ENCODE measurements around the gene TLE7.

Gene TLE7

GRCh38 chr16:71442051-71442440 lies at the start of gene TLE7:
Gene TLE7, minus strand, starts transcription at chr16:71442054. Its CDS starts 8,730 bp downstream, at chr16:71433324.
- DNase-seq (ENCODE audit: low read depth in 3 of 3), result no peak

GRCh38 chr16:71491054-71491453 lies 49.2 kb upstream of the TLE7 start:
- no peak for DNase-seq (ENCODE audit: low read depth in 3 of 3)

- DNase-seq (ENCODE audit: low read depth in 3 of 3), result no peak
These were observed 48.5 kb upstream of the TLE7 start for GRCh38 chr16:71490361-71490760.

GRCh38 chr16:71489122-71489521 lies 47.3 kb upstream of the TLE7 start, which contains the start of gene ZNF19:
Gene ZNF19, minus strand, starts transcription at chr16:71489324. Its CDS starts 7,210 bp downstream, at chr16:71482114.
- DNase-seq (ENCODE audit: low read depth in 3 of 3), result no peak

- peak; percentile 25 to 67 (median 60) for DNase-seq (ENCODE audit: low read depth in 3 of 3)
These were observed 42.4 kb upstream of the TLE7 start for GRCh38 chr16:71484006-71484893.

GRCh38 chr16:71482569-71482968 lies 40.7 kb upstream of the TLE7 start:
- DNase-seq (ENCODE audit: low read depth in 3 of 3), result no peak

GRCh38 chr16:71480956-71481355 lies 39.1 kb upstream of the TLE7 start:
- no peak for DNase-seq (ENCODE audit: low read depth in 3 of 3)

- DNase-seq (ENCODE audit: low read depth in 3 of 3), result no peak
These were observed 37.6 kb upstream of the TLE7 start for GRCh38 chr16:71479420-71479819.

- DNase-seq (ENCODE audit: low read depth in 3 of 3), result no peak
These were observed 34.7 kb upstream of the TLE7 start for GRCh38 chr16:71476457-71477124.

- no peak for DNase-seq (ENCODE audit: low read depth in 3 of 3)
These were observed 33.0 kb upstream of the TLE7 start for GRCh38 chr16:71474864-71475263.

GRCh38 chr16:71473891-71474290 lies 32.0 kb upstream of the TLE7 start:
- no peak for DNase-seq (ENCODE audit: low read depth in 3 of 3)

GRCh38 chr16:71472931-71473330 lies 31.1 kb upstream of the TLE7 start:
- no peak for DNase-seq (ENCODE audit: low read depth in 3 of 3)

- no peak for DNase-seq (ENCODE audit: low read depth in 3 of 3)
These were observed 30.2 kb upstream of the TLE7 start for GRCh38 chr16:71472051-71472450.

GRCh38 chr16:71467810-71468209 lies 26.0 kb upstream of the TLE7 start:
- peak in 1 of 3 experiments; percentile 14 for DNase-seq (ENCODE audit: low read depth in 3 of 3)

GRCh38 chr16:71464231-71464630 lies 22.4 kb upstream of the TLE7 start:
- DNase-seq (ENCODE audit: low read depth in 3 of 3), result no peak

- DNase-seq (ENCODE audit: low read depth in 3 of 3), result peak; percentile 57 to 67 (median 59)
These were observed 20.1 kb upstream of the TLE7 start, which contains the start of gene ZNF23 for GRCh38 chr16:71461686-71462648. Gene ZNF23, minus strand, starts transcription at chr16:71462247. Its CDS starts 5,451 bp downstream, at chr16:71456796.

GRCh38 chr16:71460941-71461340 lies 19.1 kb upstream of the TLE7 start:
- DNase-seq (ENCODE audit: low read depth in 3 of 3), result no peak

GRCh38 chr16:71460236-71460635 lies 18.4 kb upstream of the TLE7 start:
- no peak for DNase-seq (ENCODE audit: low read depth in 3 of 3)

- DNase-seq (ENCODE audit: low read depth in 3 of 3), result no peak
These were observed 17.7 kb upstream of the TLE7 start for GRCh38 chr16:71459510-71459909.

GRCh38 chr16:71456801-71457200 lies 14.9 kb upstream of the TLE7 start:
- no peak for DNase-seq (ENCODE audit: low read depth in 3 of 3)

GRCh38 chr16:71453036-71453435 lies 11.2 kb upstream of the TLE7 start:
- no peak for DNase-seq (ENCODE audit: low read depth in 3 of 3)

- DNase-seq (ENCODE audit: low read depth in 3 of 3), result no peak
These were observed 7.2 kb upstream of the TLE7 start for GRCh38 chr16:71449020-71449419.
